B cell (primary cell): ENCODE measurements around the gene GYS1.

Experiments used
- CTCF ChIP-seq: fragments of 200-600 bp; IDR thresholded peaks from one replicate; pipeline ENCODE4 v1.8.0; 2022; ENCODE audit warnings: antibody characterized with exemption, mild to moderate bottlenecking
- EZH2 ChIP-seq: IDR thresholded peaks from 2 replicates; pipeline ENCODE4 v1.6.1; 2012; ENCODE audit warnings: borderline replicate concordance, low read depth, mild to moderate bottlenecking, moderate library complexity, low read length; ENCODE audit not compliant: insufficient read depth, poor library complexity, severe bottlenecking

- no peak for TF ChIP-seq CTCF
- TF ChIP-seq EZH2, result no peak
These were observed 16.0 kb downstream of the GYS1 start for GRCh38 chr19:48977061-48977460.
